Activated CD8-positive, alpha-beta T cell treated with anti-CD3 and anti-CD28 coated beads, Interleukin-2, amount 10 ng/mL, durations not matched to agents 7 days and 5 days (primary cell): Measurements from ENCODE around the gene ACE. TPM values are rescaled to one million over a fixed set of nuclear protein-coding genes. Genes with fewer than 3 reads are reported as not detected.

ENCODE experiments used
- ATAC-seq: fragments of 150-1000 bp; cut with Tn5 transposase; one replicate; pipeline ENCODE4 v1.10.0; 2021; ENCODE audit warnings: moderate library complexity
- CTCF ChIA-PET: fragments of 350-600 bp; sonication (Branson Sonifier 250); formaldehyde crosslinking; loops from one replicate; lab custom pipeline; 2021; ENCODE audit warnings: antibody characterized with exemption; lab: Charles Lee
- POLR2A ChIA-PET: fragments of 350-600 bp; sonication (Branson Sonifier 250); formaldehyde crosslinking; loops from one replicate; lab custom pipeline; 2021; ENCODE audit warnings: antibody characterized with exemption; lab: Charles Lee
- DNase-seq: peaks from one replicate; pipeline ENCODE4 v3.0.0-alpha.2; 2020
- H3K27ac Mint-ChIP-seq: one replicate; pipeline ENCODE4 v1.8.0; 2021; ENCODE audit warnings: mild to moderate bottlenecking, mixed read lengths
- H3K27me3 Mint-ChIP-seq: one replicate; pipeline ENCODE4 v1.8.0; 2021; ENCODE audit warnings: low read depth, mixed read lengths
- H3K36me3 Mint-ChIP-seq: one replicate; pipeline ENCODE4 v1.8.0; 2021; ENCODE audit warnings: low read depth, mixed read lengths
- H3K4me1 Mint-ChIP-seq: one replicate; pipeline ENCODE4 v1.8.0; 2021; ENCODE audit warnings: low read depth, mixed read lengths
- H3K4me3 Mint-ChIP-seq: one replicate; pipeline ENCODE4 v1.8.0; 2021; ENCODE audit warnings: mild to moderate bottlenecking, mixed read lengths
- H3K9me3 Mint-ChIP-seq: one replicate; pipeline ENCODE4 v1.8.0; 2022; ENCODE audit warnings: mixed read lengths; ENCODE audit not compliant: insufficient read depth
- total RNA-seq, 2 experiments: library from RNA; stranded (reverse); gene quantifications; one replicate each; pipeline ENCODE4 v1.2.3, GENCODE V29; 2021

Gene ACE
- total RNA-seq, 2 experiments from 2014 or later = 0.18 TPM; not detected in 1

DNA sequence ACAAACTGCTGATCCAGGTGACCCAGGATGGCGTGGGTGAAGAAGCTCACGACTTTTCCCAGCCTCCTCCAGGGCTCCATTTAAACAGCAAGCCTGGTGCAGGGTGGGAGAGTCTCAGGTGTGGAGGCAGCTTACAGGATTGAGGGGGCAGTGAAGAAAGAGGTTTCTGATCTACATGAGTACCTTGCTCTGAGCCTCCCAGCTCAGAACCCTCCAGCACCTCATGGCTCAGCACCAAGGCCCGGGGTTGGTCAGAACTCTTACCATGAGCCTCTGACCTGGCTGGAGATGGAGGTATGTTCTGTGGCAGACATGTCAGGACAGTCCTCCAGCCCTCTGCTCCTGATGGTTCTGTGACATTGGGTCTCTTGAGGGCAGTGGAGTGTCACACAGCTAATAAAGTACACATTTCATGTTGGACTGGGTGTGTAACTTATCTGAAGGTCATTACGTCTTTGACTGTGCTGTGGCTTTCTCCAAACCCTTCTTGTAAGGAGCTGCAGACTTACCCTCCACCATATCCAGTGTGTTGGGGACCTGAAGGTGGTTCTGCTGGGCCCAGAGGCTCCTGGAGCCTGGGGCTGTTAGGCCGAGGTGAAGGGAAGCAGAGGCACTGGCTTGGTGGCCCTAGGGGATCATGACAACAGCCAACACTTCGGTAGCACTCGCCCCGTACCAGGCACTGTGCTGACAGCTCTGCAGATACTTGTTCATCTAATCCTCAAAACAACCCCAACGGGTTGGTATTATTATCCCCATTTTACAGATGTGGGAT, 69.6 kb downstream of the ACE start:
- Mint-ChIP-seq H3K36me3 (peaks cover 10% of the 10 kb centered on the region), H3K4me3 (no peak overlapping the region), H3K9me3 (no peaks in the 10 kb centered on the region), H3K27me3 (peaks cover 2% of the 10 kb centered on the region), H3K4me1 (no peaks in the 10 kb centered on the region), H3K27ac (no peak overlapping the region)
- CTCF ChIA-PET = no interaction called here
- POLR2A ChIA-PET = no interaction called here
- DNase-seq (no peak), ATAC-seq (no peak)

DNA sequence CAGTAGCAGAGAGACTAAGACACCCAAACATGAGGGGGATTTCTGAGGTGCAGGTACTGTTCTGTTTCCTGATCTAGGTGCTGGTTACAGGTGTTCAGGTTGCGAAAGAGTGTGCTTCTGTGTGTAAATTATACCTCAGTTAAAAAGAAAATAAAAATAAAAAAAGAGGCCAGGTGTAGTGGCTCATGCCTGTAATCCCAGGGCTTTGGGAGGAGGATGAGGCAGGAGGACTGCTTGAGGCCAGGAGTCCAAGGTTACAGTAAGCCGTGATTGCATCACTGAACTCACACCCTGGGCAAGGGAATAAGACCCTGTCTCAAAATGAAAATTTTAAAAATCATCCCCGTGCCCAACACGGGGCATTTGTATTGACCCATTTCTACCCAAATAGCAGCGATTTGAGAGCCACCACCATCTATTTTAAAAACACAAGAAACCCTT, 70.2 kb downstream of the ACE start:
- DNase-seq (no peak), ATAC-seq (no peak)
- POLR2A ChIA-PET = no interaction called here
- H3K4me1 Mint-ChIP-seq = peaks cover 4% of the 10 kb centered on the region
- no peaks in the 10 kb centered on the region for H3K9me3 Mint-ChIP-seq
- H3K27ac Mint-ChIP-seq = no peak overlapping the region
- H3K27me3 Mint-ChIP-seq = peaks cover 2% of the 10 kb centered on the region
- peaks cover 13% of the 10 kb centered on the region for H3K36me3 Mint-ChIP-seq
- CTCF ChIA-PET = interaction anchor here (0.6 kb wide), 1 partner anchor 69 kb away, joined by 3 read pairs; no protein-coding TSS in a partner anchor
- no peak overlapping the region for H3K4me3 Mint-ChIP-seq

Other genes starting within 250 kb of the ACE start
- gene CYB561, start 30.8 kb upstream of the ACE start, total RNA-seq = 1 to 10 TPM; 2.0 to 2.4 TPM
- gene KCNH6, start 46.3 kb downstream of the ACE start, total RNA-seq = not detected
- 100 to 1,000 TPM; 127 TPM for gene DCAF7, start 73.4 kb downstream of the ACE start, total RNA-seq
- 10 to 100 TPM; 22.9 to 24.5 TPM for gene TACO1, start 123.8 kb downstream of the ACE start, total RNA-seq
- gene MAP3K3, start 145.4 kb downstream of the ACE start, total RNA-seq = 10 to 100 TPM; 31.4 to 32.8 TPM
- 100 to 1,000 TPM; 308 to 309 TPM for gene LIMD2, start 223.1 kb downstream of the ACE start, total RNA-seq